NCI-H1417 (cell line): ENCODE measurements around the gene ELMO1.

Experiments
- DNase-seq, 3 experiments: peaks; one replicate each; lab custom pipeline; 2025; lab: John Stamatoyannopoulos, UW

ELMO1 gene

GRCh38 chr7:37408291-37409228, 40.1 kb downstream of the ELMO1 start:
- no peak for DNase-seq

DNA sequence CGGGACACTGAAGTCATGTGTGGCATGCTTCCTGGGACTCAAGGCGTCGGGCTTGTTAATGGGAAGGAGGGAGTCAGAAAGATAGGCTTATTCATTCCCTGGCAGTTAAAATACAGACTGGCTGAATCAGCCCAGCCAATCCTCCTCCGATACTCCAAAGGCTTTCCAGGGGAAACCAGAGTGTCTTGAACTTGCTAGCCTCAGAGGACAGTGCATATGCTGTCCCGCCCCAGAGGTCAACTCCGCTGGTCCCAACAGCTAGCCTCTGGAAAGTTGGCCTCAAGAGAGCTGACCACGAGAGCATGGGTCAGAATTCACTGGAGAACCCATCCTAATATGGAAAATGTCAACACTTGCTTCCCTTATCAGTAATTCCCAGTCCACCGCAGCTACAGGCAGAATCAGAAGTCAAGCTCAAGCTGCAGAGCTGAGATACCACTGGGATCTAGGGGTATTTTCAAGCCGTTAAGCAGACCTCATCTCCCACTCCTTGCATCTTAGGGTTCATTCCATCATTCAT, 43.0 kb downstream of the ELMO1 start:
- no peak for DNase-seq

DNA sequence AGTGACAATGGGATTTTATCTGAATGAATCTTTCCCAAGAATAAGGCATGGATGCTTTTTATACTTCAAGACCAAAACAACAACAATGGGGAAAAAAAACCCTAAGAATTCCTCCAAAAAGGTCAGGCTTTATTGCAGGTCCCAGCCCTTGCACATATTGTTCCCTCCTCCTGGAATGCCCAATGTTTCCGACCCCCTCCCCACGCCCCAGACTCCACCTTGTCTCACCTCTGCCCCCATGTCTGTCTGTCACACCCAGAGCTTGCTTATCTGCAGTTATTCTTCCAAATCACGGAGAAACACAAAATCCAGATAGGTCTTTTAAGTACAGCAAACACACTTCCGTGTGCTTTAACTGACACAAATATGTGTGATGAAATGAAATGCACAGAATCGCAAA, 43.5 kb downstream of the ELMO1 start:
- DNase-seq: no peak

GRCh38 chr7:37399876-37400421, 48.7 kb downstream of the ELMO1 start:
- no peak for DNase-seq

DNA sequence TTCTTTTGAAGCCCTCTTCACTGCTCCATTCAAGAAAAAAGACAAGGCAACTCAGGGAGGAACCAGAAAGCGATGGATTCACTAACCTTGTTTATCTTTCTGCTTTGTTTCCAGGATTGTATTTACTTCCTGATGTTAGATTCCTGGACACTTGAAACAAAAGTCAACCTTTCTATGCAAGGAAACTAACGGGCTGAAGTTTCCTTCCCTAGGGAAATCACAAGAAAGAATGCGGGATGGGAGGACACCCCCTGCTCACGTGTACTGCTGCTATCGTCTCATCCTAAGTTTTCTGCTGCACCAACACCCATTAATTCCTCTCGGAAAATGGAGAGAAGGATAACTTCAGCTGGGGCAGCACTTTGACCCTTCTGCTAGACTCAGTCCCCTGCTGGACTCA, 50.3 kb downstream of the ELMO1 start:
- no peak for DNase-seq

GRCh38 chr7:37395618-37396259, 52.9 kb downstream of the ELMO1 start:
- no peak for DNase-seq

DNA sequence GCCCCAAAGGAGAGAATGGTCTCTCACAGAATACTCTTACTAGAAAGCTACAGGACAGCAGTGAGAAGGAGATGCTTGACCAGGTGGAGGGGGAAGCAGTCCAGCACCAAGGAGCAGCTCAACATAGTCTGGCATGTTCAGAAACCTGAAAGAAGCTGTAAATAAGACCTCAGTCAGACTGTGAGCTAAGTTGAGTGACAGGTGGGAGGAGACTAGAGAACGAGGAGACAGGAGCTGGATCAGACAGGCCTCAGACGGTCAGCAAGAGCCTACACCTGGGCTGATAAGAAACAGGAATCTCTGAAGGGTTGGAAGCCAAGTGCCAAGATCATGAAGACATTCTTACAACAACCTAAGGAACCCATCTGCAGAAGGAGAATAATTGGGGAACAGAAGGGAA, 54.5 kb downstream of the ELMO1 start:
- DNase-seq: no peak

DNA sequence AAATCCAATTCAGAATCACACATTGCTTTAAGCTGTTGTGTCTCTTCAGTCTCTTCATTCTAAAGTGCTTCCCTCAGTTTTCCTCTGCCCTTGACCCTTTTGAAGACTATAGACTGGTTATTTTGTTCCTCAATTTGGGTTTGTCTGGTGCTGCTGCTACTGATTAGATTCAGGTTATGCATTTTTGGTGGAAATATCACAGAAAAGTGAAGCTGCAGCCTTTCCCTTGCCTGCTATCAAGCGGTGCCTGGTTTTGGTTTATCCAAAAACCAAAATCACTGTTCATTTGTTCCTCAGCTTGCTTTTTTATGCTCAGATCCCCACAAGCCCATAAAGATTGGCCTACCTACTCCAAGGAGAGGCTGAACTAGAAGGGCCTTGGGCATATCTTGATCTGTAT, 55.2 kb downstream of the ELMO1 start:
- no peak for DNase-seq

- DNase-seq: no peak
Measured at GRCh38 chr7:37392673-37393017, 56.0 kb downstream of the ELMO1 start.

GRCh38 chr7:37391791-37392672, 56.6 kb downstream of the ELMO1 start:
- no peak for DNase-seq

DNA sequence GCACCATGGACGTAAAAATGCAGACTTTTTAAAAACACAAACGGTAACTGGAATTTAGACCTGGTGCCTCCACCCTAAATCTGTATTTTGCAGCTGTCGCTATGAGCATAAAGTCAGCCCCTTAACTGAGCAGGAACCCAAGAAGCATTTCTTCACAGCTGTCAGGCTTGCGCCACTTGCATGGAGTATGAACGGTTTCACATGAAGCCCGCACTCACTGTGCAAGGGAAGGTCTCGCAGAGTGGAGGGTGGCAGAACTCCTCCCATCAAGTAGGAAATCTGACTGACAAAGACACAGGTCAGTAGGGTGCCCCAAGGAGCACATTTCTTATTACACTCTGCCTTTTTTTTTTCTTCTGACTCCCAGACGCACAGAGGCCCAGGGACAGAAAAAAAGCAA, 58.5 kb downstream of the ELMO1 start:
- no peak for DNase-seq

- DNase-seq: no peak
Measured at GRCh38 chr7:37388811-37389210, 59.9 kb downstream of the ELMO1 start.

DNA sequence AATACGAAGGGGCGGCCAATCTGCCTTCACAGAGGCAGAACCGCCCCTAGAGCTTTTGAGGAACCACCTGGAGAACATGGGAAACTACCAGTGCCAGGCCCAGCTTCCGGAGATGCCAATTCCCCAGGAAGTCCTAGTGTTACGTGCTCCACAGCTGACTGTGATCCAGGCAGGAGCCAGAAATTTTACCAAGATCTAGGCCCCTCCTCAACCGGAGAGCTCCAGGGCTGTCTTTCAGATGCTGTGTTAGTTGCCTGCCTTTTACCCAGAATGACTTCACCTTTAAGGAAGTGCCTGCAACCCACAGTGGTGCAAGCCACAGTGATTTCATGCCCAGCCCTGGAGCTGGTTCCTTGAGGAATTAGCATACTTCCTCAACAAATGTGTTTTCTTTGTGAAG, 62.9 kb downstream of the ELMO1 start:
- no peak for DNase-seq

DNA sequence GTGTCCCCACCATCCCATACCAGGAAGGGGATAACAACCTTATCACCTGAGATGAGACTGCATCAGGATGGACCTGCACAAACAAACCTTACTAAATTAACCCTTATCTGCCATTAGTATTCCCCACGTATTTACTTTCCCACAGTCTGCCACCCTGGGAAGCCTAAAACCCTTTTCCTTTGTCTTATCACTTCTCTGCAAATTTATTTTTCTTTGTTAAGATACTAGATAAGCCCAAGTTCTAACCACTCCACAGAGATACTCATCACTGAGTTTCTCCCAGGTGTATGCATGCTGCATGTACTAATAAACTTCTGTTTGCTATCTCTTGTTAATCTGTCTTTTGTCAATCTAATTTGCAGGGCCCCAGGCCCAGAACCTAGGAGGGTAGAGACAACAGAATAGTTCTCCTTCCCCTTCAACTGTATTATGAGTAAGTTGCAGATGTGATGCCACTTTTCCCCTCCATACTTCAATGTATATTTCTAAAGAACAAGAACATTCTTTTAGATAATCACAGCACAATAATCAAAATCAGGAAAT, 66.0 kb downstream of the ELMO1 start:
- no peak for DNase-seq

DNA sequence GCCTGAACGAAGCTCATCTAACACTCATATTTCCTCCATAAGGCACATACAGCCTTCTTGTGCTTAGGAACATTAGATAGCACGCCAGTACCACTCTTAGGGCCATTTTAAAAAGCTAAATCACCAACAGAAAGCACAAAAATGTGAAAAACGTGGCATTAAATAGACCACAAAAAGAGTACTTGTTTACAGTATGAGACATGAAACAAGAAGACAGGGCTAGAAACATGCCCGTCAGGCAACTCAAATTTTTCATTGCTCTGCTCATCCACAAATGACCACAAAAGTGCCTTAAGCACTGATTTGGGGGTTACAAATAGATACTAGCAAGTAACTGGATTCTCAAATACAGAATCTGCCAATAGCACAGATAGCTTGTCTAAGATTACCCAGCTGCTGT, 67.8 kb downstream of the ELMO1 start:
- no peak for DNase-seq

DNA sequence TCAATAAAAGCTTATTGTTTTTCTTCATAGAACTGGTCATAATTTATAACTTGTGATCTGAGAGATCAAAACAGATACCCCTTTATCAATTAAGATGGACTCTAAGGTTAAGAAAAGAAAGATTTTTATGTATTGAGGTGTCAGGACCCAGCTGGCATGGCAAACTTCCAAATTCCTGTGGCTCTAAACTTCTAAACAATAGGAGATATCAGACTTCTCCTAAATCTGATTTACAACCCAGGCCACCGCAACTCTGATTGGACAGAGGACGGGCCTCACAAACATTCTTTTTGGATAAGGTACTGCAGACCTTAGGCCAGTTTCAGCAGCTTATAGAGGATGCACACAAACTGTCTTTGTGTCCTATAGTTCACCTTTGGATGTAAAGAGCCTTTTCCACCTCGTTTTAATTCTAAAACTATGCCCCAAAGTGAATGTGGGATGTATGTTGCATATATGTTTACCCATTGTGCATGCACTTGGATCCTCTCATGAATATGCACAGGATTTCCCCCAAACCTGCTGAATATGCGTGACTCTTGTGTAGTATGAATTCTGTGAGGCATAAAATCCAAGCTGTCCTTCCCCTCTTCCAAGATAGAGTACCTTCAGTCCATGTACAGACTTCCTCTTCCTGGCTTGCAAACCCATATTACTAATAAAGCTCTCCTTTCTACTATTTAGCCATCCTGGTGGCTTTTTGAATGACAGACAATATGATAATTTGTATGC, 69.0 kb downstream of the ELMO1 start:
- DNase-seq: no peak

DNA sequence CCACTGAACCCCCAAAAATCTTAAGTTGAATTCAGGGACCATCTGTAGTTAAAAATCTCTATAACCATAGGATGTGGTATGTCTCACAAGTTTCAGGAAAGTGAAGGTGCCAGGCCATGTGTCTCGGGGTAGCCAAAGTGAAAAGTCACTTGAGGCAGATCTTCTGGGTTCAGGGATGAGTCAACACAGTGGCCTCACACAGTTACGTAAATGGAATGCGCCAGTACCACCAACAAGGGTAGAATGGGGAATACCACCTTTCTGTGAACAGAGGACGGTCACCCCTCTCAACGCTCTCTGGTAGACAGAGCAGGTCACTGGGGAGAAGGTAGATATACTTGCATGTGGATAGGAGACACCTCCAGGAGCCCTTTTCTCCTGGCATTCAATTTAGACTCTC, 71.4 kb downstream of the ELMO1 start:
- DNase-seq: no peak

DNA sequence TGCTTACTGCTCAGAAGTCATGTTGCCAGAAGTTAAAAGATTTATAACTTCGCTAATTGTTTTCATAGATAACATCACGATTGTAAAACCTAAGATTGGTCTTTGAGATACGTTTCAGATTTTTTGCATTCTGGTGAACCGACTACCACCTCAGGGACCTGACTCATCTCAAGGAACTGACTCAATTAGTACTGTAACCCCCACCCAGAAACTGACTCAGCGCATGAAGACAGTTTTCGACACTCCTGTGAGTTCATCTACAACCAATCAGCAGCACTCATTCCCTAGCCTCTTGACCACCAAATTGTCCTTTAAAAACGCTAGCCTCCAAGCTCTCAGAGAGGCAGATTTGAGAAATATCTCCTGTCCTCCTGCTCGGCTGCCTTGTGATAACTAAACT, 72.3 kb downstream of the ELMO1 start:
- DNase-seq: no peak

DNA sequence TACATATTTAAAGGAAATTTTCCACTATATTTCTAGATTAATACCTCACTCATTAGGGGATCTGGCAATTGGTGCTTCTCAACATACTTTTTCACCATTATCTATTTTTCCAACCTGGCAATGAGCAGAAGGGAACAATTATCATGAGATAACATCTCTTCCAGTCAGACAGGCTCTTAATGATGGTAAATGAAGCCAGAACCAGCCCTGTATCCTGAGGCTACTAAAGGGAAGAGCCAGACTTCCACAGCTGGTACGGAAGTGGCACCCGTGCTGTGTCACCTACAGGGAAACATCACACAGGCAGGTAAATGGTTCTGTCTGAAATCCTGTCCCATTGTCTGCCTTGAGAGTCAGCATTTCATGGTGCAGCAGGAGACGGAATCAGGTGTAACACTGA, 75.9 kb downstream of the ELMO1 start:
- no peak for DNase-seq

DNA sequence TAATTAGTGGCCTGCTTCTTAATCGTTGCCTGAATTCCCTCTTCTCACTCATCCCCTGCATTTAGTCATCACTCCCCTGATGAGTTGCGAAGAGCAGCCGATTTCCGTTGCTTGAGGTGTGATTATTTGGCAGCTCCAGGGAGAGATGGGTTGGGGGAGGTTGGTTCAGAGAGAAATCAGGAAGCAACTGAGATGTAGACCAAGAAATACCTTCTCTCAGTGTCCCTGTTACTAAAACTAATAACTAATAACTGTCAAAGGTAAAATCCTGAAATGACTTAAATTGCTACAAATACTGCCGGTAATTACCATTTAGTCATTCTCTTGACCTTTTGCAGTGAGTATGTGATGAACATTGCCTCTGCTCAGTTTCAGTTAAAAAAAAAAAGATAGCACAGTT, 76.9 kb downstream of the ELMO1 start:
- DNase-seq: no peak

DNA sequence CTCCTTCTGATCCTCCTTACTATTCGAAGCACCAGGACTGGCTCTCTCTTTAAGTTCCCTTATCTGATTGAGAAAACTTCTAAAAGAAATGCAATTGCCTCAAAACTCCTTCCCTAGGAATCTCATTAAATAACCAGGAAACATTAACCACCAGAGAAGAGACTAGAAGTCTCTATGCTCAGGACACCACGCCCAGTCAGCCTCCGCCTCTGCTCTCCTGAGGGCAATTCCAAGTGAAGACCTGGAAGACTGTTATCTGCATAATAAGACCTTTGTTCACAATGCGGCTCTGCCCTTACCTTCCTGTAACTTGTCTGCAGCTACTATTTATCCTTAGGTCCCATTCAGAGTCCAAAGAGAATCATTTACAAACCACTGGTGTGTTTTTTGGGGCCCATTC, 78.8 kb downstream of the ELMO1 start:
- no peak for DNase-seq
